AG08396 (cell line): ENCODE results near the gene VGLL4.
"Not testable (repeated sequence)": the region's sequence is repeated elsewhere in the genome, so short reads cannot be mapped to it uniquely, and the experiment has no call there.

Experiments used
- DNase-seq: peaks from one replicate; pipeline ENCODE4 v3.0.0; 2012; ENCODE audit warnings: low spot score, mixed read lengths

The VGLL4 gene

GRCh38 chr3:11606090-11606784 lies 37.5 kb downstream of the VGLL4 start:
- DNase-seq: no peak

GRCh38 chr3:11605398-11605797 lies 38.3 kb downstream of the VGLL4 start:
- DNase-seq: no peak

DNA sequence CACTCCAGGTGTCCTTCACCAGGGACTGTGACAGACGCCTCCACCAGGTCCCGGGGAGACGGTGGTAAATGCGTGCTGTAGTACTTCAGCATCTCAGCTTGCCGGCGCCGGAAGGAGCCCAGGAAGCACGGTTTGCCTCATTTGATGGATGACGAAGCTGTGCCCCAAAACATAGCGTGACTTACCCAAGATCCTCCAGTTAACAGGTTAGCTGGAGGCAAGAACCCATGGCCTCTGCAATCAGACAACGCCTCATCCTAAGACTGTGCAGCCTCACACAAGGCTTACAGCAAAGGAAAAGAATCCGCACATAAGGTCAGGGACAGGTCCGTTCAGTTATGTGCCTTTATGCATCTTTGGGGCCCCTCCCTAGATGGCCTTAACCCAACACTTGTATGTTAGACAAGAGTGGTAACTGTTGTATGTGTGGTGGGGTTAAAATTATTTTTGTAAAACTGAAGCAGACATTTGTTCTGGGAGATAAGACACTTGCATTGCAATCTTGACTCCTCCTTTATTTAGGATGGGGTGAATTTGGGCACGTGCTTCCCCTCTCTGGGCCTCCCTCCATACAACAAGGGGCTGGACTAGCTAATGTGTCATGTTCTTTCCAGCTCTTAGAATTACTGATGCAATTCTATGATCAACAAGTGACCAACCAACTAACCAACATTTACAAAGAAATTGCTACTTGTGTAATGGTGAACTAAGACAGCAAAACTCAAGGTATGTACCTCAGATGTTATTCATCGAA lies 39.4 kb downstream of the VGLL4 start:
- DNase-seq: no peak

DNA sequence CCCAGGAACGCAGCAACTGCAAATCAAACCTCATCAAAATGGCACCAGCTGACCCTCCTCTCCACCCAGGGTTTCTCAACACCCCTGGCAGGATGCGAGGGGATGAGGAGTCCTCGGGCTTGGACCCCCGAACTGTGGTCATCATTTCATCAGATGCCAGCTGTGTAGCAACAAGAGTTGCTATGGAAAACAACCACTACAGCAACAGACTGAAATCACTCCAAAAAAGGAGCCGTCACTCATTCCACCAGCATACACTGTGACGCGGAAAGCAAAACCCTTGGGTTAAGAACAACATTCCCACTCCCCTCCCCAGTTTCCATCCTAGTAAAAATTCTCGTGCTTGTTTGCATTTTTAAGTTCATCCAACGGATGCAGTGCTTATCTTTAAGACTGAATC lies 40.1 kb downstream of the VGLL4 start:
- DNase-seq: peak; percentile 50

GRCh38 chr3:11602886-11603527 lies 40.7 kb downstream of the VGLL4 start:
- DNase-seq: no peak

- DNase-seq: no peak
These were observed 41.4 kb downstream of the VGLL4 start for GRCh38 chr3:11602239-11602840.

DNA sequence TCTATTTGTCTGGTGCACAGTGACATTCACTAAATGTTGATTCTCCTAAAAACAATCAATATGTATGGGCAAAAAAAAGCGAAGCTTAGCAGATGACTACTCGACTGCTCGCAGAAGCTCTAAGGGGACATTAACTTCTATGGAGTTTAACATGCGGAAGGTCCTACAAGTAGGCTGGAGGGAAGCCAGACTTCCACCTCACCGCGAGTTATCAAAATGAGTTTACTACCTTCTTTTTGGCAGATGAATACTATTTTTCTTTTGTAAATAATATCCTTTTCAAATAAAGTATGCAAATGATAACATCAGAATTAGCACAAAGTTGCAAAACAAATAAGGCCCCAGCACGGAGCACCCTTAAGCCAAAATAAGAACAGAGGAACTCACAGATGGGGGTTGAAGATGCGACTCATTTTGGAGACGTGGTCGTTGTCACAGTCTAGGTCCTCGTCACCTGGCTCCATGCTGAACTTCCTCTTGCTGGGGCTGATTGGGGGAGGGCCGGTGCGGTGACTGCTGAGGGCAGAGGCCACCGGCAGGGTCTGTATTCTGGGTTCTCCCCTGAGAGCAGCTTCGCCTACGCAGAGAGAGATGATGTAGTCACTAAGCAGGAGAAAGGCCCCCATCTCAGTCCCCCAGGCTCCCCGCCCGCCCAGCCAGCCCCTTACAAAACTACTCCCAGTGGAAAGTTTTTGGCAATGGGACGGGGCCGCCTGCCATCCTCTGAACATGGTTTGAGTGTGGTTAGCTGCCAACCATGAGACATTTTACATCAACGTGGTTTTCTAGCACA lies 42.1 kb downstream of the VGLL4 start:
- DNase-seq: no peak

DNA sequence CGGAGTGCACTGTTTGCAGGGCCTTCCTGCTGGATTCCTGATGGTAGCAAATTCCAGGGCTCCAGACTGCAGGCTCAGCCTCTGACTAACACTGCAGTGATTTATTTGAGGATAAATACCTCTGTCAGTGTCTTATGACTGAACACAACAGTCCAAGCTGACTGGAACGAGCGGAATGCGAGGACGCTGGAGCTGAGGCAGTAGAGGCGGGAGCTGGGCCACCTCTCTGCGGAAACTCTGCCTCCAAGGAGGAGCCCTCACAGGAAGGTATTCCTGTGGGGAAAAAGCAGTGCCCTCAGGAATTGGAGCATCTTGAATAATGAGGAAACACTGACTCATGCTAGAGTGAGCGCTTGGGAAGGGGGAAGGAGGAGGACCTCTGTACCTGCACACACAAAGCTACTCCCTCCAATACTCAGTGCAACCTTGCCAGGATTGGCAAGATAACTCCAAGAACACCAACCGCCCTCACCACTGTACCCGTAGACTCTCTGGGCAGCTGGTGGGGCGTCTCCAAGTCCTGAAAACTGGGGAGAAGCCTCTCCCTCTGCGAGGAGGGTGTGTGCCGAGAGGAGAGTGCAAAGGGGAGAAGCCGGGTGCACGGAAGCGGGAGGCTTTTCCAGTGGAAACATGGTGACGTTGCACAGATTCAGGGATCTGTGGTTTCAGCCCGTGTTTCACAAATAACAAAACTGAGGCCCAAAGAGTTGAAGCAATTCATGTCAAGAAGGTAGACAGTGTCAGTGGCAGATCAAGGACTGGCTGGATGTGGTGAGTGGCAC lies 43.0 kb downstream of the VGLL4 start:
- peak; percentile 84 for DNase-seq

- no peak for DNase-seq
These were observed 47.3 kb downstream of the VGLL4 start for GRCh38 chr3:11596387-11596786.

GRCh38 chr3:11595024-11595423 lies 48.7 kb downstream of the VGLL4 start:
- not testable (repeated sequence) for DNase-seq

DNA sequence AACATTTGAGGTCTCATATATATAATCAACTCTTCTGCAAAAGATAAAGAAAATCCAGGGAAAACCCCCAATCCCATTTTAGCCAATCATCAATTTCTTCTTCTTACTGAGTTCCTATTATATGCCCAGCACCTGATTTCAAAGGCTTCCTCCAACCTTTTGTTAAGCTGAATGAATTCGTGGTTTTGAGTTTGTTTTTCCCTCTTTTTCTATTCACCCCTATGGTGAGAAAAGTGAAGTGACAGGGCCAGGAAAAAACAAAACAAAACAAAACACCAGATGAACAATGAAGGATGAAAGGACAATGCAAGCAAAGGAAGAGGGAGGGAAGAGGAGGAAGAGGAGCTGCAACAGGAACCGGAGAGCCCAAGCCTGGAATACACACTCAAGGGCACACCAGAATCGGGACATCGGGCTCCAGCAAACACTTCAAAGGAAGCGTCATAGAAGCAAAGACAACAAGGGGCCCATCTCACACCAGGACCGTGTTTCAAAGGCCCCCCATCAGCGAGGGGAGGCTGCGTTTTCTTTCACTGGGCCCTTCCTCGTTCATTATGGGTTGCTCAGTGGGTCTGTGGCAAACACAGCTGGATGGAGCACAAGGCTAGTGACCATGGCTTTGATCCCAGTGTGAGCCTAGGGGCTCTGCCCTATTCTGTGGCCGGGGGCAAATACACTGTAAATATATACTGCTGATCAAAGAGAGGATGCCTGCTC lies 50.2 kb downstream of the VGLL4 start:
- no peak for DNase-seq

GRCh38 chr3:11592445-11593298 lies 51.0 kb downstream of the VGLL4 start:
- DNase-seq: peak; percentile 34

GRCh38 chr3:11591391-11592282 lies 52.1 kb downstream of the VGLL4 start:
- DNase-seq: peak; percentile 49

- no peak for DNase-seq
These were observed 52.7 kb downstream of the VGLL4 start for GRCh38 chr3:11591002-11591355.

GRCh38 chr3:11589706-11590105 lies 54.0 kb downstream of the VGLL4 start:
- no peak for DNase-seq

GRCh38 chr3:11588755-11589154 lies 55.0 kb downstream of the VGLL4 start:
- no peak for DNase-seq

DNA sequence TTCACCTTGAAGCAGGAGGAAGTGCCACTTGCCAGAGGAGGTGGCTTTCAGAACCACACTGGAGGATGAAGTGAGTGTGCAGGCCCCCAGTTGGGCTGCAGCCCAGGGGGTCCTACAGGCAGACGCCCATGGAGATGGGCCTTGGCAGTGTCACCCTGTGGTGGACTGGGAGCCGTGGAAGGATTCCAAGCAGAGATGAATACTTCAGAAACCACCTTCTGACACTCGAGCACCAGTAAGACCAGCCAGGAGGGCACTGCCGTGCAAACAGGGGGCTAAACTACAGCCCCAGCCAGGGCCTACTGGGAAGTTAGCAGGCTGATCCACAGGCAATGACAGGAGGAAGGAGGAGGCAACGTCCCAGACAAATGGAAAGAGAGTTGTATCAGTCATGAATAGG lies 55.4 kb downstream of the VGLL4 start:
- no peak for DNase-seq

- DNase-seq: no peak
These were observed 55.9 kb downstream of the VGLL4 start for GRCh38 chr3:11587766-11588165.

- no peak for DNase-seq
These were observed 59.1 kb downstream of the VGLL4 start for GRCh38 chr3:11584570-11584969.
